Esophagus (tissue), 2 donors: Measurements from ENCODE around the gene ANXA3. TPM values are rescaled to one million over a fixed set of nuclear protein-coding genes. Genes with fewer than 3 reads are reported as not detected.

ENCODE experiments used
- H3K27ac ChIP-seq, 2 donors: one replicate each; pipeline ENCODE4 v1.5.1; 2013; ENCODE audit warnings: low read depth in 2 of 2, mild to moderate bottlenecking in 2 of 2, inconsistent platforms in 1 of 2, low read length in 1 of 2, moderate library complexity in 1 of 2
- H3K27me3 ChIP-seq, 2 donors: one replicate each; pipeline ENCODE4 v1.6.1; 2013; ENCODE audit warnings: low read length in 2 of 2, control low read depth in 1 of 2, mild to moderate bottlenecking in 1 of 2; ENCODE audit not compliant: insufficient read depth in 2 of 2, control insufficient read depth in 1 of 2
- H3K36me3 ChIP-seq, 2 donors: one replicate each; pipeline ENCODE4 v1.6.1; 2013; ENCODE audit warnings: low read length in 1 of 2; ENCODE audit not compliant: control insufficient read depth in 2 of 2, insufficient read depth in 2 of 2
- H3K4me1 ChIP-seq, 2 donors: one replicate each; pipeline ENCODE4 v1.6.1; 2013; ENCODE audit warnings: low read length in 1 of 2; ENCODE audit not compliant: control insufficient read depth in 2 of 2, insufficient read depth in 2 of 2
- H3K4me3 ChIP-seq, 2 donors: one replicate each; pipeline ENCODE4 v1.5.1; 2013; ENCODE audit warnings: low read length in 2 of 2, mild to moderate bottlenecking in 2 of 2, low read depth in 1 of 2, moderate library complexity in 1 of 2
- H3K9me3 ChIP-seq, 2 donors: one replicate each; pipeline ENCODE4 v1.6.1; 2013; ENCODE audit warnings: mild to moderate bottlenecking in 2 of 2, low read depth in 1 of 2, low read length in 1 of 2, moderate library complexity in 1 of 2; ENCODE audit not compliant: control insufficient read depth in 2 of 2, insufficient read depth in 1 of 2
- WGBS, 2 donors: extraction: QIAGEN DNeasy Blood & Tissue Kit; methylation state at CpG; one replicate each; pipeline ENCODE4 v1.1.7; 2013; 5-methylcytosine and 5-hydroxymethylcytosine counted together
- polyA plus RNA-seq, 2 donors: library from polyadenylated mRNA; stranded (reverse); fragments of 200-250 nt; gene quantifications; one replicate each; pipeline ENCODE4 v1.2.3, GENCODE V29; 2013
- donor health status: healthy with polysubstance abuse.
- donor health status: Bipolar disorder and iron deficiency.

The ANXA3 gene
- polyA plus RNA-seq, 2 donors, result 80.6 to 140 TPM

GRCh38 chr4:78629991-78630541 lies 78.5 kb downstream of the ANXA3 start:
- no peaks in the 10 kb centered on the region for H3K9me3 ChIP-seq
- H3K4me1 ChIP-seq, result peaks cover 0 to 2% of the 10 kb centered on the region in 2 donors
- no peak overlapping the region for H3K27ac ChIP-seq
- H3K4me3 ChIP-seq, result no peak overlapping the region
- 58 to 76% methylated on average over 4 of the region's 4 CpGs for WGBS, 2 donors
- no peaks in the 10 kb centered on the region for H3K36me3 ChIP-seq
- no peaks in the 10 kb centered on the region for H3K27me3 ChIP-seq

GRCh38 chr4:78630615-78631014 lies 79.0 kb downstream of the ANXA3 start:
- Histone ChIP-seq H3K27ac (no peak overlapping the region), H3K27me3 (no peaks in the 10 kb centered on the region), H3K9me3 (no peaks in the 10 kb centered on the region), H3K4me1 (peaks cover 0 to 2% of the 10 kb centered on the region in 2 donors), H3K36me3 (no peaks in the 10 kb centered on the region), H3K4me3 (no peak overlapping the region)
- 81 to 87% methylated on average over 2 of the region's 2 CpGs for WGBS, 2 donors

- H3K36me3 ChIP-seq, result no peaks in the 10 kb centered on the region
- H3K4me1 ChIP-seq, result peaks cover 0 to 2% of the 10 kb centered on the region in 2 donors
- H3K4me3 ChIP-seq, result no peak overlapping the region
- H3K27me3 ChIP-seq, result no peaks in the 10 kb centered on the region
- no peaks in the 10 kb centered on the region for H3K9me3 ChIP-seq
- H3K27ac ChIP-seq, result no peak overlapping the region
- 60 to 63% methylated on average over 5 of the region's 5 CpGs for WGBS, 2 donors
Measured at GRCh38 chr4:78634011-78634664, 82.6 kb downstream of the ANXA3 start.

- no peak overlapping the region for H3K4me3 ChIP-seq
- WGBS, 2 donors, result 49 to 58% methylated on average over 4 of the region's 4 CpGs
- no peaks in the 10 kb centered on the region for H3K27me3 ChIP-seq
- peak overlapping the region; percentile 34 to 62 for H3K27ac ChIP-seq
- H3K4me1 ChIP-seq, result peaks cover 0 to 3% of the 10 kb centered on the region in 2 donors
- H3K36me3 ChIP-seq, result no peaks in the 10 kb centered on the region
- no peaks in the 10 kb centered on the region for H3K9me3 ChIP-seq
Measured at GRCh38 chr4:78638337-78639172, 87.0 kb downstream of the ANXA3 start.

- WGBS, 2 donors, result 54 to 56% methylated on average over 1 of the region's 1 CpG
- H3K4me3 ChIP-seq, result no peak overlapping the region
- H3K27ac ChIP-seq, result no peak overlapping the region
- no peaks in the 10 kb centered on the region for H3K27me3 ChIP-seq
- H3K36me3 ChIP-seq, result no peaks in the 10 kb centered on the region
- peaks cover 0 to 3% of the 10 kb centered on the region in 2 donors for H3K4me1 ChIP-seq
- no peaks in the 10 kb centered on the region for H3K9me3 ChIP-seq
Measured at GRCh38 chr4:78640714-78641113, 89.1 kb downstream of the ANXA3 start.

- peaks cover 0 to 5% of the 10 kb centered on the region in 2 donors for H3K4me1 ChIP-seq
- no peaks in the 10 kb centered on the region for H3K9me3 ChIP-seq
- 75 to 84% methylated on average over 2 of the region's 2 CpGs for WGBS, 2 donors
- H3K27ac ChIP-seq, result no peak overlapping the region
- no peaks in the 10 kb centered on the region for H3K36me3 ChIP-seq
- no peak overlapping the region for H3K4me3 ChIP-seq
- no peaks in the 10 kb centered on the region for H3K27me3 ChIP-seq
Measured at GRCh38 chr4:78642934-78643333, 91.4 kb downstream of the ANXA3 start.

- H3K36me3 ChIP-seq, result no peaks in the 10 kb centered on the region
Measured at GRCh38 chr4:78644063-78644691, 92.6 kb downstream of the ANXA3 start.

GRCh38 chr4:78644744-78645330 lies 93.3 kb downstream of the ANXA3 start:
- peak overlapping the region in 1 of 2 donors; percentile 92 for H3K27ac ChIP-seq
- H3K4me1 ChIP-seq, result peaks cover 0 to 5% of the 10 kb centered on the region in 2 donors
- no peaks in the 10 kb centered on the region for H3K27me3 ChIP-seq
- no peaks in the 10 kb centered on the region for H3K9me3 ChIP-seq
- H3K36me3 ChIP-seq, result no peaks in the 10 kb centered on the region
- no peak overlapping the region for H3K4me3 ChIP-seq
- WGBS, 2 donors, result 29% methylated on average over 4 of the region's 4 CpGs

More at GRCh38 chr4:78644063-78644691, 92.6 kb downstream of the ANXA3 start:
- no peak overlapping the region for H3K27ac ChIP-seq
- H3K4me1 ChIP-seq, result peaks cover 0 to 5% of the 10 kb centered on the region in 2 donors
- H3K9me3 ChIP-seq, result no peaks in the 10 kb centered on the region
- no peaks in the 10 kb centered on the region for H3K27me3 ChIP-seq
- no peak overlapping the region for H3K4me3 ChIP-seq
